Muscle of back (tissue), 11 donors: ENCODE data around the gene ZNF385B. TPM values are rescaled to one million over a fixed set of nuclear protein-coding genes. Genes with fewer than 3 reads are reported as not detected.

Experiments
- DNase-seq, 3 donors: peaks; one replicate each; pipeline versions ENCODE4 v3.0.0 to v3.0.0-alpha.2; 2013
- polyA plus RNA-seq, 10 donors: library from polyadenylated mRNA; unstranded; fragments of 120-200 nt; gene quantifications; one replicate each; pipeline ENCODE4 v1.2.1, GENCODE V29; 2013; ENCODE audit not compliant: insufficient read length in 10 of 10

The ZNF385B gene
- polyA plus RNA-seq, 10 donors: 6.6 to 28.8 (median 12.3) TPM

DNA sequence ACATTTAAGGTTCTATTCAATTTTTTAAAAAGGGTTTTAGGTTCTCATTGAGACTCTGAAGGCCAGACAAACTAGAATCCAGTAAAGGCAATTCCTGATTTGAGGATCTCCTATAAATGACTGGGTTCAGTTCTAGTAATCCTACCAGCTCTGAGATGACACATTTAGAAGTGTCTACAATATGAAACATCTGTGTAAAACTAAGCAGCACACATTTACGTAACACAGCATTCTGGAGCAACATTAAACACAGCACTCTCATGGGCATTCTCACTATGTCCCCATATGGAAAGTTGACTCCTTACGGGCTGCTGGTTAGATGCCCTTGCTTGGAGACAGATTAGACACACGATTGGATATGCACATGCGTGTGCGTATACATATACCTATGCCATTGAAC is 114.4 kb downstream of the ZNF385B start:
- DNase-seq: no peak

GRCh38 chr2:179745635-179746256 is 115.7 kb downstream of the ZNF385B start:
- no peak for DNase-seq

GRCh38 chr2:179744401-179744800 is 117.0 kb downstream of the ZNF385B start:
- DNase-seq: no peak

DNA sequence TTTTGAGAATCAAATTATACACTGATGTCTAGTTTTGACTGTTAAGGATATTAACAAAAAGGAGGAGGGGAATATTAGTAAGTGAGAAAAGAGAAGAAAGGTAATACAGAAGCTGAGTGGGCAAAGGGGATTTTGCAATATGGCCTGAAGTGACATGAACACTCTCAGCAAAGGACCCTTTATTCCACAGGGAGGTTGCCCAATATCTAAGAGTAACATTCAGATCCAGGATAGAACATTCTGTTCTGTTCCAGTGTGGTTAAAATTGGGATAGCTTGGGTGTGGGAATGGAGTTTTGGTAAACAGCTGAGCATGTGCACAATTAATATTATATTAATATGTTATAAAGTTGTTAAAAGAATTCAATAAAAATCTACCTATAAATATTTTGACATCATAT is 120.1 kb downstream of the ZNF385B start:
- DNase-seq: no peak

DNA sequence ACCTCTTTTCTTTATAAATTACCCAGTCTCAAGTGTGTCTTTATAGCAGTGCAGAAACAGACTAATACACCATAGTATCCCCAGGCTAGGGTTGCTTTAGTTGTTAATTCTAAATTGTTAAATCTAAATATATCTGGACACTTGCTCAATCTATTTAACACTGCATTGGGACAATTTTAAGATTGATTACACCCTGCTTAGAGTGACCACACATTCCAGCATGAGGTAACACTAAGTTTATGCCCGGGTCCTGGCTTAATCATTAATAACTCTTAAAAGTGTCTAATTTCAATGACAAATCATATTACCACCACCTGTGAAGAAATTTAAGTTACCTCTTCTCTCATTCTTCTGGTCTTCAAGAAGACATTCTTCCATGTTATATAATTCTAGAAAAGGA is 131.4 kb downstream of the ZNF385B start:
- no peak for DNase-seq

DNA sequence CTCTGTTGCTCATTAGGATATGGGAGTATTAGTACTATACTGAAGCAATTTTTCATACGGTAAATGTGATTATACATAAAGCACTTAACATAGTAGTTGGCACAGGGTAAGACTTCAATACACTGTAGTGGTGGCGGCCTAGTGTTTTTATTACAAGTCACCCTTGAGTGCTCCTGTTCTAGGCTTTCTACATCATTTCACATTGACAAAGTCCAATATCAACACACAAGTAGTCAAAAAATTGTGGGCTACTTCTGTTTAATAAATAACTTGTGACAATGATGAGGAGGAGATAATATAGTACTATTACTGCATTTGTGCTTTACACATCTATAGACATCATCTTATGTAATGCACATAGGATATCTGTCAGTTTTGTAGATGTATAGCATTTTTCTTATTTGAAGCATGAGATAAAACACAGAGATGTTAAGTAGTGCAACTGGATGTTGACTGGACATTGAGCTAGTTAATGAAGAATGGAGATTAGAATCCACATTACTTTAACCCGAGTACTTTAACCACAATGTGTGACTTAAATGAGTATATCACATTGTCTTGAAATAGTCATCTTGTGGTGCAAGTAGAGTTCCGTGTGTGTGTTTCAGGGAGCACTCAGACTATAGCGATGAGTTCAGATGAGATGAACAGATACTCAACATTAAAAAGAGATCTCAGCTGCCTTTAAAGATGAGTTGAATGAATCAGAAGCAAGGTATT is 134.8 kb downstream of the ZNF385B start:
- DNase-seq: no peak

DNA sequence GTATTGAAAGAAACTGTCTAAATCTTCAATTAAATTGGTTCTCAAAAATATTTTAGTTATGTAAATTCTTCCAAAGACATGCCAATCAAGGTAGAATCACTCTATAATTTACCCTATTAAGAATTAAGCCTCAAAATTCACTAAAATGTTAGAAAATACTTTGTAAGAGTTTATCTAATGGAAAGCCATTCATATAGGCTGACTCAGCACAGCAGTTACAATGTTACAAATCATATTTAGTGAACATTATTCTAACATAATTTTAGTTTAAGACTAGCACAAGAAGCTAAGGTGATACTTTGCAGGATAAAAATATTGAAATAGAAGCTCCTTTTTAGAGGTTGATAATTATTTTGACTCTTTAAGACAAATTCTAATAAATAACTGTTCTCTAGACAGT is 137.0 kb downstream of the ZNF385B start:
- DNase-seq: no peak

DNA sequence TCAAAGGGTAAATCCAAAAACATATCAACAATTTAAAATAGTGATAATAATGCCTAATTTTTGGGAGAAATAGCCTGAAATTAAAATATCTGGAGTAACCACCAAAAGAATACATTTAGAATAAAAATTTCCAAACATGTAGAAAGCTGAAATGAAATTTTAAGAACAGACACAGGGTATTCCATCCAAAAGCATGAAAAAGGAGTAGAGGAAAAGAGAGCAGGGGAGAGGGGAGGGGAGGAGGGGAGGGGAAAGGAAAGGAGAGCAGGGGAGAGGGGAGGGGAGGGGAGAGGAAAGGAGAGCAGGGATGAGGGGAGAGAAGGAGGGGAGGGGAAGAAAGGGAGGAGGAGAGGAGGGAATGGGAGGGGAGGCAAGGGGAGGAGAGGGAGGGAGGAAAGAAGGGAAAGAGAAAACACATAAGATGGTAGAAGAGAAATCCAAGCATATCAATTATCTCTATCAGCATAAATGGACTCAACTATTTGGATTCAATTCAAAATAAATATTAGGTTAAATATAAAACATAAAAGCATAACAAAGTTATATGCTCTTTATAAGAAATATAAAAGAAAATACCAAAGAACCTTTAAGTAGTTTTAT is 141.1 kb downstream of the ZNF385B start:
- DNase-seq: no peak

GRCh38 chr2:179715871-179716270 is 145.5 kb downstream of the ZNF385B start:
- no peak for DNase-seq

- DNase-seq: no peak
Observed at GRCh38 chr2:179715196-179715595, 146.2 kb downstream of the ZNF385B start.

- no peak for DNase-seq
Observed at GRCh38 chr2:179712825-179713224, 148.6 kb downstream of the ZNF385B start.

DNA sequence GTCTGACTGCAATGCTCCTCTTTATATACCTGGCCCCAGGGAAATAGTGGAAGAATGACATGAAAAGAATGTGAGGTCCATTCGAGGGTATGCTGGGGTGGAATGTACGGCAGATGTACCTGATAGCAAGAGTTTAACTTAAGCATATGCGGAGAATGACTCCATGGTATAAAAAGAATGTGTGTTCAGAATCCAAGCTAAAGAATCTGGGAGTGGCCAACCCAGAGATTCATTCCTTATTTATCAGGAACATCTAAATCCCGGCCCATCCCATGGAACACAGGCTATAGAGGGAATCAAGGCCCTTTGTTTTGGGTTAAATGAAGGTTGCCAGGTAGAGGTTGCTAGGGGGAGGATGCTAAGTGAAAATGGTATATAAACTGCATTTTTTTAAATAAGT is 150.0 kb downstream of the ZNF385B start:
- no peak for DNase-seq

DNA sequence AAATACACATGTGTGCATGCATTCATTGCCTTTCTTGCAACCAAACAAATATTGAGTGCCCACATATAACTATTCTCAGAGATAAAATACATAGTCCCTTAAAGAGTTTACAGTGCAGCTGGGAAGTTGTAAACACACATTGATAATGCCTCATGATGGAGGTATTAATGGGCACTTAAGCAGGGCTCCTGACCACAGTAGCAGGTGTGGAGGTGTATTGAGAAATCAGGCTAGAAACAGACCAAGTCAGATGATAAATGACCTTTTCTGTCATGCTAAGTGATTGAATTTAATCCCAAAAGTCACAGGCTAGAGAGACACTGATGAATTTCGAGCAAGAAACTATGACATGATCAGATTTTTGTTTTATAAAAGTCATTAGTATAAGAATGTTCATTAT is 157.7 kb downstream of the ZNF385B start:
- no peak for DNase-seq

- no peak for DNase-seq
Observed at GRCh38 chr2:179702912-179703311, 158.5 kb downstream of the ZNF385B start.

DNA sequence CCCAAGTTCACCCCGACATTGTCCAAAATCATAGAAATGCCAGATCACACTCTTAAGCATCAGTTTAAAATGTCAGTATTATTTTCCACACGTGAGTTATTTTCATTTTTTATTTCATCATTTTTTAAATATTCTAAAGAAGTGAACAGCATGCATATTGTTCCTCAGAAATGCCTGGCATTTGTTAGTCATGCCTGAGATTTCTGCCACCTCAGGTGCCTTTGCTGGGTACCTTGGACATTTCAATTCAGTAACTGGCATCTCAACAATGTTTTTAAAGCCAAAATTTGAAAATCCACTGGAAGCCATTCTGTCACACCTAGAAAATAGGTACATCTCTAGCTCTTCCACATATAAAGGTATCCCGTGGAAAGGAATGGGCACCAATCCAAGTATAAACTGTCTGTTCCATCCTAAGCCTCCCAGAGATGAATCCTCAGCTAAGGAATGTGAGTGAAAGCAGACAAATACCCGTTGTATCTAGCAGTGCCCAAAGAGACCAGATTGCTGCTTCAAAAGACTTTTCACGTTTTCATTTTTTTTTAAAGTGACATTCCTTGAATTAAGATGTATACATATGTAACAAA is 159.8 kb downstream of the ZNF385B start:
- DNase-seq: no peak

GRCh38 chr2:179695486-179695885 is 165.9 kb downstream of the ZNF385B start:
- no peak for DNase-seq

- DNase-seq: no peak
Observed at GRCh38 chr2:179694963-179695362, 166.4 kb downstream of the ZNF385B start.

GRCh38 chr2:179692610-179693009 is 168.8 kb downstream of the ZNF385B start:
- DNase-seq: no peak

DNA sequence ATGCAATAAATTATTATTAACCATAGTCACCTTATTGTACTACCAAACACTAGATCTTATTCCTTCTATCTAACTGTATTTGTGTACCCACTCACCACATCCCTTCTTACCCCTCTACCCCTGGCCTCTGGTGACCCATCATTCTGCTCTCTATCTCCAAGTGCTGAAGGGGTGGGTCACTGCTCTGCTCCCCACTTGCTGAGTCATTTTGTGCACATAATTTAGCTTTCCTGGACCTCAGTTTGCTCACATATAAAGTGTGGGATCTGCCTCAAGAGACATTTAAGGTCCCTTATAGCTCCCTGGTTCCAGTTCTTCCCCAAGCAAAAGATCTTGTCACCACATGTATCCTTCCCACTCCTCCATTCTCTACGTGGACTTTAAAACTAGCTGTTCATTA is 169.4 kb downstream of the ZNF385B start:
- no peak for DNase-seq

DNA sequence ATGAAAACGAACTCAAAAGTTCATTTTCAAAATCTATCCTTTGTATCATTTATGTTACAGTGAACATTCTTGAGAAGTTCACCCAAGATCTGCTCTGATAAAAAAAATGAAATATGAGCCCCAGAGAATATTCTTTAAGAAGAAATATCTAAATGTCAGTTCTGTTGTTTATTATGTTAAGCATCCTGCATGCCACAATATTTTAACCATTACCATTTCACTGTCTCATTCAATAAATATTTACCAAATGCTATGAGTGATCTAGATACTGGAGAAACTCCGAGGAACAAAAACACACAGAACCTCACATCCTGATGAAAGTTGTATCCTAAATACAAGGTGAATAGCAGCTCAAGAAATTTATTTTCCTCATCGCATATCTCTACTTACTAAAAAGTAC is 170.2 kb downstream of the ZNF385B start:
- no peak for DNase-seq

DNA sequence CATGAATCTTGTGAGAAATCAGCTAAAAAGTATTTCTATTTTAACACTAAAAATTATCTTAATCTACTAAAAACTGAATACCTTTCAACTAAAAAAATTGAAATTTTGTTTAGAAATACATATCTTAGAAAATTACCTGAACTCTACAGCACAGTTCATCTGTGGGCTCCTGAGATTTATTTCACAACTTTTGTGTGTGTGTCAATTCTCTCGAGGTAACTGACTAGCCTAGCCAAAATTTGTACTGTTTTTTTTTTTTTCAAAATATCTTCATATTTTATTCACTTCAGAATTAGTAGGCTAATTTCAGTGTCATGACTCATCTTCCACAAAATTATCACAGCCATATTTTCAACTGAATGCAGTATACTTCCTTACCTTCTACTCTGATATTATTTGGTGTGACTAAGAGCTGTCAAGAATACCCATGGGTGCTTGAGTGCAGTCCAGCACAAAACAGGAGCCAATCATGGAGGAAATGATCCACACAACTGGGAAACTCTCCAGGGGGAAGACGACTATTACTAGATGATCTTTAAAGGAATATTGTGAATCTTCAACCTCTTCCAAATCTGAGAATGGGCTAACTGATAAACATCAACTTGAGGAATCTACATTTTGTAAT is 174.6 kb downstream of the ZNF385B start:
- peak in 1 of 3 donors; percentile 33 for DNase-seq

- no peak for DNase-seq
Observed at GRCh38 chr2:179686069-179686468, 175.3 kb downstream of the ZNF385B start.

GRCh38 chr2:179685146-179685545 is 176.3 kb downstream of the ZNF385B start:
- no peak for DNase-seq
